GOT3 (cell line): ENCODE measurements around the gene IL10RA.
"Not testable (repeated sequence)": the region's sequence is repeated elsewhere in the genome, so short reads cannot be mapped to it uniquely, and the experiment has no call there.

Experiments used
- DNase-seq: peaks from one replicate; lab custom pipeline; 2025; ENCODE audit warnings: mixed read lengths; lab: John Stamatoyannopoulos, UW

Gene IL10RA

DNA sequence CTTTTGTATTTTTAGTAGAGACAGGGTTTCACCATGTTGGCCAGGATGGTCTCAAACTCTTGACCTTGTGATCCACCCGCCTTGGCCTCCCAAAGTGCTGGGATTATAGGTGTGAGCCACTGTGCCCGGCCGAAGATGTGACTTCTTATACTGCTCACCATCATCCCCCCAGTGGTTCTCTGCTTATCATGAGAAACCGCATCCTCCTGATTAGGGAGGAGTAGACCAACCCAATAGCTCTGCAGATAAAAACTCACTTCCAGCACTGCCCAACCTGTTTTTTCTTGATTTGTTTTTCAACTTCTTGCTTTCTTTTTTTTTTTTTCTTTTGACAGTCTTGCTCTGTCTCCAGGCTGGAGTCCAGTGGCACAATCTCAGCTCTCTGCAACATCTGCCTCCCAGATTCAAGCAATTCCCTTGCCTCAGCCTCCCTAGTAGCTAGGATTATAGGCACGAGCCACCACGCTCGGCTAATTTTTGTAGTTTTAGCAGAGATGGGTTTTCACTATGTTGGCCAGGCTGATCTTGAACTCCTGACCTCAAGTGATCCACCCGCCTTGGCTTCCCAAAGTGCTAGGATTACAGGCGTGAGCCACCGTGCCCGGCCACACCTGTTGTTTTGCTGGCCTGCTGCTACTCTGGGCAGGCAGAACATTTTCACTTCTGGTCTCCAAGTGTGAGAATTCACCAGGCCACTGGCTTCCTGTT lies 21.5 kb downstream of the IL10RA start:
- DNase-seq: not testable (repeated sequence)

DNA sequence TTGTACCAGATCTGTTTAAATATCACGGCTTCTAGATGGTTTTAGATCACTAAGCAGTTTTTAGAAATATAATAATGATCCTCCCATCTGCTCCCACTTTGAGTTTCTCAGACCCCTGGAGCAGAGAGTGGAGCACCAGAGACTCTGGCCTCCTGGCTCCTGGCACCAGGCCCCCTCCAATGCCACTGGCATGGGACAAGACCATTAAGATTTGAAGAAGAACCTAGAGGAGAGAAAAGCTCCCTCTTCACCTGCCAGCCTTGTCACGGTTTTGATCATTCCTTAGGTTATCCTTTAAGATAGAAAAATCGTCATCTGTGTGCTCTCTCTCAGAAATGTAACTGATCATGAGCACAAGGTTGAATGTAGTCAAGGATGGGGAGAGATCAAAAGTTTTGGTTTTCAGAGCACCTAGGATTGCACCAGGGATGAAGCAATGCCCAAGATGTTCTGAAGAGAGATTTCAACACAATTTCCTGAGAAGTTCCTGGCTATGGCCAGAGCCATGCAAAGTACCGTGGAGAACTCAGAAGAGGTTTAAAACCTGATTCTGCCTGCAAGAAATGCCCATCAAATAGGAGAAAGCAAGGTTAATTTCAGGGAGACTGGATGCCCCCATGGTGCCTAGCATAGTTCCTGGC lies 22.2 kb downstream of the IL10RA start:
- DNase-seq: no peak

- no peak for DNase-seq
These were observed 23.9 kb downstream of the IL10RA start for GRCh38 chr11:118009864-118010737.

GRCh38 chr11:118010738-118011461 lies 24.7 kb downstream of the IL10RA start:
- no peak for DNase-seq

- DNase-seq: no peak
These were observed 26.0 kb downstream of the IL10RA start for GRCh38 chr11:118012083-118012669.

DNA sequence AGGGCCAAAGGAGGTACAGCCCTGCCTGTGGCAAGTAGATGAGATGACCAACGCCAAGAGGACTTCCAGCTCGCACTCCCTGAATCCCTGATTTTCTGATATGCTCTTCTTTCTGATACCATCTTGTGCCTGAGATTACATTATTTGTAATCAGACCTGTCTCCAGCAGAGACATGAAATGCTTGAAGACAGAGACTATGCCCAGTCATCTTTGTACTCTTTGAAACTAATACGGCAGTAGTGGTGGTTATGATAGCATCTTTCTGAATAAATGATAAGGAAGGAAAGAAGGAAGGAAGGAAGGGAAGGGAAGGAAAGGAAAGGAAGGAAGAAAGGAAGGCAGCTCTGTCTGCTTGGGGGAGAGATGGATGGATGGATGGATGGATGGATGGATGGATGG lies 27.8 kb downstream of the IL10RA start:
- no peak for DNase-seq

- no peak for DNase-seq
These were observed 29.2 kb downstream of the IL10RA start for GRCh38 chr11:118015385-118015841.

DNA sequence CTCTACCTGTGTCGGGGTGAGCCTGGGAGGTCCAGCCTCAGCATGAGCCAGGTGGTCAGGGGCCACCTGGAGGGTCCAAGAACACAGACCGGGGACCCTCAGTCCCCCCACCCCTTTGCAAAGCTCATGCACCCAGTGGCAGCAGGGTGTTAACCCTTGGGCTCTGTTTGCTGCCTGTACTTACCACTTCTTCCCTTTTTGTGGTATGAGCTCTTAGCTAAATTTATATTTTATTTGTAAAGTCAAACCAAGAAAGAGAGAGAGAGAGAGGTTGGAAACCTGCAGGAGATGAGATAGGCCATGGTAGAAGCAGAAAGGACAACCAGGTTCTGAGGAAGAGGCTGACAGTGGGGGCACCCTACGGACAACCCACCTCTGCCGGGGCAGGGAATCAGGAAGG lies 29.9 kb downstream of the IL10RA start:
- no peak for DNase-seq

DNA sequence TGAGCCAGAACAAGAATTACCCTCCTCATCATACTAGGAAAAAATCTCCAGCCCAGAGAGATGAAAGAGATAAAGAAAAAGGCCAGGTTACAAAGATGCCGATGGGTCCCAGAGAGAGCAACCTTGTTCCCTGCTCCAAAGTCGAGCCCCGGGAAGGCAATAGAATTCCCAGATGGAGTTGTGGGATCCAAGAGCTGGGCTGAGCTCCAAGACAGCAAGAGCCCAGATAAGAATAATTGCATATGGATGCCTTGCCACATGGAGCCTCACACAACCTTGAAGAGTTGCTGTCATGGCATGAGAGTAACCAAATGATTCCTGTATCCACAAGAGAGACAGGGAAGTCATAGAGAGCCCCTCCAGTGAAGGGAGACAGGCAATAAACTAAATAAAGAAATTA lies 30.9 kb downstream of the IL10RA start:
- DNase-seq: no peak

DNA sequence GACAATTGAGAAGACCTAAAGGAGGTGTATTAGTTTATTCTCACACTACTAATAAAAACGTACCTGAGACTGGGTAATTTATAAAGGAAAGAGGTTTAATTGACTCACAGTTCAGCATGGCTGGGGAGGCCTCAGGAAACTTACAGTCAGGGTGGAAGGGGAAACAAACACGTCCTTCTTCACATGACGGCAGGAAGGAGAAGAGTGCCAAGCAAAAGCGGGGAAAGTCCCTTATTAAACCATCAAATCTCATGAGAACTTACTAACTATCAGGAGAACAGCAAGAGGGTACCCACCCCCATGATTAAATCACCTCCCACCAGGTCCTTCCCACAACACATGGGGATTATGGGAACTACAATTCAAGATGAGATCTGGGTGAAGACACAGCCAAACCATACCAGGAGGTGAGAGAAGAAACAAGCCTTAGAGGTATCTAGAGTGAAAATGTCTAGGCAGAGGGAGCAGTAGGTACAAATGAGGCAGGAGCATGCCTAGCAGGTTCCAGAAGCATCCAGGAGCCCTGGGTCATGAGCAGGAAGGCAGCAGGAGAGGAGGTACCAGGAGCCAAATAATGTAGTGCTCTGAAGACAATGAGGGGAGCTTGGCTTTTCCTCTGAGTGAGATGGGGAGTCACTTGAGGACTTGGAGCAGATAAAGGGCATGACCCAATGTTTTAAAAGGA lies 31.6 kb downstream of the IL10RA start:
- DNase-seq: no peak

- no peak for DNase-seq
These were observed 32.2 kb downstream of the IL10RA start for GRCh38 chr11:118018401-118018800.

- no peak for DNase-seq
These were observed 35.0 kb downstream of the IL10RA start for GRCh38 chr11:118021146-118021545.

GRCh38 chr11:118027694-118028093 lies 41.5 kb downstream of the IL10RA start:
- no peak for DNase-seq

GRCh38 chr11:118028626-118029025 lies 42.4 kb downstream of the IL10RA start:
- no peak for DNase-seq

GRCh38 chr11:118033443-118033842 lies 47.2 kb downstream of the IL10RA start:
- DNase-seq: no peak

- no peak for DNase-seq
These were observed 55.9 kb downstream of the IL10RA start for GRCh38 chr11:118042141-118042540.

DNA sequence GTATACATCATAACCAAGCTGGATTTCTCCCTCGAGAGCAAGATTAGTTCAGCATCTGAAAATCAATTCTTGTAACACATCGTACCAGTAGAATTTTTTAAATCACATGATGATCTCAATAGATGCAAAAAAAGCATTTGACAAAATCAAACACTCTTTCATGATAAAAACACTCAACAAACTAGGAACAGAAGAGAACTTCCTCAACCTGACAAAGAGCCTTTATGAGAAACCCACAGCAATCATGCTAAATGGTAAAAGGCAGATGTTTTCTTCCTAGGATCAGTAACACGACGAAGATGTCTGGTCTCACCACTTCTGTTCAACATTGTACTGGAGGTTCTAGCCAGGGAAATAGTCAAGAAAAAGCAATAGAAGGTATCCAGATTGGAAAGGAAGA lies 56.6 kb downstream of the IL10RA start:
- DNase-seq: no peak

DNA sequence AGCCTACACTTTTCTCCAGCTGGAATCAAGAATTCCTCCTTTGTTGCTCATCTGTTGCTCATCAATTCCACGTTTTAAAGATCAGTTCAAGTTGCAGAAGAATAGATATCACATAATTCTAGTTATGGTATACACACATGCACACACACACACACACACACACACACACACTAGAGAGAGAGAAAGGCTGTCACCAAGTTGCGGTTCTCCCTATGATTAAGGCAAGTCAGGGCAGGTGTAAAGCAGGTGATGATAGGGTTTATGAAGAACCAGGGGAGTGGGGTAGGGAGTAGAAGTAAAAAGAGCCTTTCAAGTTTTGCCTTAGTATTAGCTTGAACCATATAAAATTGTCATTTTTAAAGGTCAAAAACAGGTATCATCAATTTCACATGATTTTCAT lies 59.0 kb downstream of the IL10RA start:
- DNase-seq: no peak

DNA sequence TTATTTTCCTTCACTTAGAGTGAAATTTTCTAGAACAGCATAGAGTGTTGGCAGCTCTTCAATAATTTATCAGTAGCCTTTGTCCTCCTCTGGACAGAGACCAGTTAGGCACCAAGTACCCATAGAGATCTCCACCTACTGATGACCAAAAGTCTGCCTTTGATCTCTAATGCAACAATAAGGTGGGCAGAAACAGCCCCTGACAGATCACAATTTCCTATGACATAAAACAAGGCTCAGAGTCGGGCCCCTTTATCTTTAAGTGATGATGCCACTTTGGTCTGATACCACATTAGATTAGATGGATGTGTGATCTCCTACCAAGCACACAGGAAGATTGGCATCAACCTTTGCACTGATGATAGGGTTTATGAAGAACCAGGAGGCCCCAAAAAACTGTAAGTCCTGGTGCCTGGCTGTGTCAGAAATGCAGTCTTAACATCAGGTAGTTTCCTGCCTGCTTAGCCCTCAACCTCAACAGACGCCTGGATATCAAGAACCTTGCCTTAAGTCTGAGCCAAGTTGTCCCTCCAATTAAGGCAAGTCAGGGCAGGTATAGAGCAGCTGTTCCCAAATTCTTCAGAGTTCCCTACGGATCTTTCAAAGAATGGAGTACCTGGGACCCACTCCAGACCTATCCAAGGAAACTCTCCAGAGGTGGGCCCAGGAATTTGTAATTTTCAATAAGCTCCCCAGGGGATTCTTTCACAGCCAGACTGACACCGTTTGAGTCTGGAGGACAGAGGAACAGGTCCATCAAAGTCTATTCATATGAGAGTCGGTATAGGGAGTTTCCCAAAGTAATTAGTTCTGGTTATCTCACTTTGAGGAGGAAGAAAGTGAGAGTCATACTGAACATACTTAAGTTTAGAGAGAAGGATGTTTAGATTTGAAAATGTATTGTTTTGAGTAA lies 60.1 kb downstream of the IL10RA start:
- no peak for DNase-seq
